ENCODE results near the gene SKI. TPM values are rescaled to one million over a fixed set of nuclear protein-coding genes. Genes with fewer than 3 reads are reported as not detected.

The SKI gene
- total and polyA plus RNA-seq, 9 of the 15 experiments (the other 6 are each of a cell fraction or from before 2014, with no cell fraction given): 0.10 to 60.5 (median 4.6) TPM

DNA sequence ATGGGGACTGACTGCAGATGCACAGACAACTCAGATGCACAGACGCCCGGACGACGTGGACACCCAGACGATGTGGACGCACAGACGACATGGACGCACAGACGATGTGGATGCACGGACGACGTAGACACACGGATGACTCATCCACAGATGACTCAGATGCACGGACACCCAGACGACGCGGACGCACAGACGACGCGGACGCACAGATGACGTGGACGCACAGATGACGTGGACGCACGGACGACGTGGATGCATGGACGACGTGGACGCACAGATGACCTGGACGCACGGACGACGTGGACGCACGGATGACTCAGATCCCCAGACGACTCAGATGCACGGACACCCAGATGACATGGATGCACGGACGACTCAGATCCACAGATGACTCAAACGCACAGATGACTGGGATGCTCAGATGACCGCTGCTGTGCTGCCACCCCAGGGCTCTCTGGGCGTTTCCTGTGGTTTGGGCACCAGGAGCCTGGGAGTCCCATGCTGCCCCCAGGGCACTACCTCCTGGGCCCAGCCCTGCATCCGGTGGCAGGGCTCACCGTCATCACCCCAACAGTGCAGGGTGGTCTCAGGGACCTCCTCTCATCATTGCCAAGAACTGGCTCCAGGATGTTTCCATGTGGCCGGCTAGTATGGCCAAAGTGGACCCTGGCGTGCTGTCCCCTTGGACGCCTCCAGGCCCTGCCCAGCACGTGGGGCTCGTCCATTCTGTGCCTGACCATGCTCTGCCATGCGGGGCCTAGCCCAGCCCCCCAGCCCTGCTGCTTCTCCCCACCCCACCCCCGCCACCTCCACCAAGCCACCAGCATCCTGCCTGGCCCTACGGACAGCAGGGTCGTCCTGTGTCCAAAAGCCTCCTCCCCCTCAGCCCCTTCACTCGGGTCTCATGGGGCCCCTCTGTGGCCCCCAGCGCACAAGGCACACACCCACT is 47.5 kb upstream of the SKI start (continued):
- TF ChIP-seq ZNF584 (CRISPR knock-in tag; IDR thresholded peaks at IDR 0.05; ENCODE audit: low read depth) (no peak), TCFL5 (CRISPR knock-in tag; conservative IDR thresholded peaks at IDR 0.05) (no peak), NCOA6 (IDR thresholded peaks at IDR 0.05) (peak; percentile 99), SREBF1 (IDR thresholded peaks at IDR 0.05; ENCODE audit: borderline replicate concordance, low read depth, low read length) (no peak; the same call in 1 of the 2 replicates), MTA1 (IDR thresholded peaks at IDR 0.05; ENCODE audit: borderline replicate concordance) (peak; percentile 99), SMAD2 (IDR thresholded peaks at IDR 0.05; ENCODE audit: low read depth, low read length) (no peak), ZNF431 (CRISPR knock-in tag; IDR thresholded peaks at IDR 0.05) (no peak), ZNF695 (CRISPR knock-in tag; IDR thresholded peaks at IDR 0.05) (no peak), TOE1 (IDR thresholded peaks at IDR 0.05; ENCODE audit: borderline replicate concordance) (peak; percentile 62), TOE1 (CRISPR knock-in tag; IDR thresholded peaks at IDR 0.05; ENCODE audit: borderline replicate concordance, low read depth) (no peak), ZKSCAN3 (CRISPR knock-in tag; IDR thresholded peaks at IDR 0.05) (no peak), DNMT1 (IDR thresholded peaks at IDR 0.05) (no peak), JUN (IDR thresholded peaks at IDR 0.05; ENCODE audit: borderline replicate concordance, low read depth, low read length) (peak; percentile 100), JUN (CRISPR knock-in tag; IDR thresholded peaks at IDR 0.05; ENCODE audit: borderline replicate concordance) (peak; percentile 99), JUND (IDR thresholded peaks at IDR 0.05; ENCODE audit: borderline replicate concordance, low read depth, low read length) (peak; percentile 100), JUND (tag; IDR thresholded peaks at IDR 0.05; ENCODE audit: borderline replicate concordance, low read depth, low read length) (peak; percentile 100), XRCC3 (IDR thresholded peaks at IDR 0.05) (no peak)
- TF ChIP-seq, protein P1, sequence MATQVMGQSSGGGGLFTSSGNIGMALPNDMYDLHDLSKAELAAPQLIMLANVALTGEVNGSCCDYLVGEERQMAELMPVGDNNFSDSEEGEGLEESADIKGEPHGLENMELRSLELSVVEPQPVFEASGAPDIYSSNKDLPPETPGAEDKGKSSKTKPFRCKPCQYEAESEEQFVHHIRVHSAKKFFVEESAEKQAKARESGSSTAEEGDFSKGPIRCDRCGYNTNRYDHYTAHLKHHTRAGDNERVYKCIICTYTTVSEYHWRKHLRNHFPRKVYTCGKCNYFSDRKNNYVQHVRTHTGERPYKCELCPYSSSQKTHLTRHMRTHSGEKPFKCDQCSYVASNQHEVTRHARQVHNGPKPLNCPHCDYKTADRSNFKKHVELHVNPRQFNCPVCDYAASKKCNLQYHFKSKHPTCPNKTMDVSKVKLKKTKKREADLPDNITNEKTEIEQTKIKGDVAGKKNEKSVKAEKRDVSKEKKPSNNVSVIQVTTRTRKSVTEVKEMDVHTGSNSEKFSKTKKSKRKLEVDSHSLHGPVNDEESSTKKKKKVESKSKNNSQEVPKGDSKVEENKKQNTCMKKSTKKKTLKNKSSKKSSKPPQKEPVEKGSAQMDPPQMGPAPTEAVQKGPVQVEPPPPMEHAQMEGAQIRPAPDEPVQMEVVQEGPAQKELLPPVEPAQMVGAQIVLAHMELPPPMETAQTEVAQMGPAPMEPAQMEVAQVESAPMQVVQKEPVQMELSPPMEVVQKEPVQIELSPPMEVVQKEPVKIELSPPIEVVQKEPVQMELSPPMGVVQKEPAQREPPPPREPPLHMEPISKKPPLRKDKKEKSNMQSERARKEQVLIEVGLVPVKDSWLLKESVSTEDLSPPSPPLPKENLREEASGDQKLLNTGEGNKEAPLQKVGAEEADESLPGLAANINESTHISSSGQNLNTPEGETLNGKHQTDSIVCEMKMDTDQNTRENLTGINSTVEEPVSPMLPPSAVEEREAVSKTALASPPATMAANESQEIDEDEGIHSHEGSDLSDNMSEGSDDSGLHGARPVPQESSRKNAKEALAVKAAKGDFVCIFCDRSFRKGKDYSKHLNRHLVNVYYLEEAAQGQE (IDR thresholded peaks at IDR 0.05; ENCODE audit: borderline replicate concordance): peak; percentile 47; the same call in 1 of the 2 replicates
- TF ChIP-seq, protein P1 (CRISPR knock-in tag; IDR thresholded peaks at IDR 0.05; ENCODE audit: low read depth): no peak
- TF ChIP-seq, protein P2, sequence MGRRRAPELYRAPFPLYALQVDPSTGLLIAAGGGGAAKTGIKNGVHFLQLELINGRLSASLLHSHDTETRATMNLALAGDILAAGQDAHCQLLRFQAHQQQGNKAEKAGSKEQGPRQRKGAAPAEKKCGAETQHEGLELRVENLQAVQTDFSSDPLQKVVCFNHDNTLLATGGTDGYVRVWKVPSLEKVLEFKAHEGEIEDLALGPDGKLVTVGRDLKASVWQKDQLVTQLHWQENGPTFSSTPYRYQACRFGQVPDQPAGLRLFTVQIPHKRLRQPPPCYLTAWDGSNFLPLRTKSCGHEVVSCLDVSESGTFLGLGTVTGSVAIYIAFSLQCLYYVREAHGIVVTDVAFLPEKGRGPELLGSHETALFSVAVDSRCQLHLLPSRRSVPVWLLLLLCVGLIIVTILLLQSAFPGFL (CRISPR knock-in tag; IDR thresholded peaks at IDR 0.05): no peak

Data from K562 (cell line).